WTC11 (cell line): Measurements from ENCODE around the gene CTTNBP2. TPM values are rescaled to one million over a fixed set of nuclear protein-coding genes. Genes with fewer than 3 reads are reported as not detected.

Experiments
- ATAC-seq: fragments of 200-7000 bp; cut with Tn5 transposase; 2 replicates; pipeline ENCODE4 v1.10.0; 2021; ENCODE audit warnings: mild to moderate bottlenecking, moderate library complexity
- CTCF ChIA-PET: fragments of 300-600 bp; sonication (Branson Sonifier 250); formaldehyde crosslinking; loops from one replicate; lab custom pipeline; 2021; ENCODE audit warnings: antibody characterized with exemption; lab: Charles Lee
- POLR2A ChIA-PET: fragments of 350-600 bp; sonication (Branson Sonifier 250); formaldehyde crosslinking; loops from one replicate; lab custom pipeline; 2021; ENCODE audit warnings: antibody characterized with exemption; lab: Charles Lee
- DNase-seq: peaks from one replicate; pipeline ENCODE4 v3.0.0; 2021; ENCODE audit warnings: low spot score
- H3K27ac Mint-ChIP-seq: 2 replicates; pipeline ENCODE4 v1.8.0; 2021; ENCODE audit warnings: mixed read lengths
- H3K27me3 Mint-ChIP-seq: 2 replicates; pipeline ENCODE4 v1.8.0; 2021; ENCODE audit warnings: low read depth, mild to moderate bottlenecking, moderate library complexity, mixed read lengths
- H3K36me3 Mint-ChIP-seq: 2 replicates; pipeline ENCODE4 v1.8.0; 2021; ENCODE audit warnings: mixed read lengths
- H3K4me1 Mint-ChIP-seq: 2 replicates; pipeline ENCODE4 v1.8.0; 2022; ENCODE audit warnings: mixed read lengths
- H3K4me3 Mint-ChIP-seq: 2 replicates; pipeline ENCODE4 v1.8.0; 2021; ENCODE audit warnings: mild to moderate bottlenecking, moderate library complexity, mixed read lengths
- H3K9me3 Mint-ChIP-seq: 2 replicates; pipeline ENCODE4 v1.8.0; 2021; ENCODE audit warnings: mixed read lengths
- IRF2 ChIP-seq: sonication (generic); formaldehyde crosslinking; IDR thresholded peaks from 2 replicates; pipeline ENCODE4 v1.8.0; 2022; ENCODE audit warnings: low read depth, missing genetic modification reagents, borderline replicate concordance
- MYBL2 ChIP-seq: sonication (generic); formaldehyde crosslinking; IDR thresholded peaks from 2 replicates; pipeline ENCODE4 v1.8.1; 2023; ENCODE audit warnings: mild to moderate bottlenecking, moderate library complexity, missing genetic modification reagents
- NFE2L1 ChIP-seq: sonication (generic); formaldehyde crosslinking; IDR thresholded peaks from 2 replicates; pipeline ENCODE4 v1.8.1; 2023; ENCODE audit warnings: missing genetic modification reagents
- SMAD3 ChIP-seq: sonication (generic); formaldehyde crosslinking; IDR thresholded peaks from 2 replicates; pipeline ENCODE4 v1.8.0; 2022; ENCODE audit warnings: missing genetic modification reagents, mild to moderate bottlenecking, borderline replicate concordance
- TP53 ChIP-seq: sonication (generic); formaldehyde crosslinking; IDR thresholded peaks from 2 replicates; pipeline ENCODE4 v1.8.1; 2023; ENCODE audit warnings: mild to moderate bottlenecking, missing genetic modification reagents
- ZNF138 ChIP-seq: sonication (generic); formaldehyde crosslinking; conservative IDR thresholded peaks from 2 replicates; pipeline ENCODE4 v1.8.1; 2022; ENCODE audit warnings: mild to moderate bottlenecking, moderate library complexity, missing genetic modification reagents
- ZNF671 ChIP-seq: fragments of 250-450 bp; sonication (Bioruptor Pico); IDR thresholded peaks from 2 replicates; pipeline ENCODE4 v1.8.0; 2021; ENCODE audit warnings: mild to moderate bottlenecking
- total RNA-seq: library from RNA; stranded (reverse); gene quantifications from 3 replicates; pipeline ENCODE4 v1.2.3, GENCODE V29; 2021
- TF ChIP-seq, protein P1 (sequence below): fragments of 200-600 bp; IDR thresholded peaks from 2 replicates; pipeline ENCODE4 v1.8.0; 2022; ENCODE audit warnings: antibody characterized with exemption
- TF ChIP-seq, protein P2 (sequence below): sonication (generic); formaldehyde crosslinking; IDR thresholded peaks from 2 replicates; pipeline ENCODE4 v1.8.1; 2023; ENCODE audit warnings: mild to moderate bottlenecking, missing genetic modification reagents
- TF ChIP-seq, protein P3 (sequence below): sonication (generic); formaldehyde crosslinking; IDR thresholded peaks from 2 replicates; pipeline ENCODE4 v1.8.1; 2022; ENCODE audit warnings: low read depth, missing genetic modification reagents, borderline replicate concordance
- TF ChIP-seq, protein P4 (sequence below): sonication (generic); formaldehyde crosslinking; IDR thresholded peaks from 2 replicates; pipeline ENCODE4 v1.8.1; 2022; ENCODE audit warnings: mild to moderate bottlenecking, moderate library complexity, missing genetic modification reagents
- TF ChIP-seq, protein P5 (sequence below): fragments of 250-450 bp; sonication (Bioruptor Pico); IDR thresholded peaks from 2 replicates; pipeline ENCODE4 v1.8.0; 2021; ENCODE audit warnings: mild to moderate bottlenecking
- TF ChIP-seq, protein P6 (sequence below): sonication (generic); formaldehyde crosslinking; IDR thresholded peaks from 2 replicates; pipeline ENCODE4 v1.8.1; 2022; ENCODE audit warnings: missing genetic modification reagents, borderline replicate concordance

The CTTNBP2 gene
- total RNA-seq, 1 experiment from 2014 or later = 22.1 TPM

DNA sequence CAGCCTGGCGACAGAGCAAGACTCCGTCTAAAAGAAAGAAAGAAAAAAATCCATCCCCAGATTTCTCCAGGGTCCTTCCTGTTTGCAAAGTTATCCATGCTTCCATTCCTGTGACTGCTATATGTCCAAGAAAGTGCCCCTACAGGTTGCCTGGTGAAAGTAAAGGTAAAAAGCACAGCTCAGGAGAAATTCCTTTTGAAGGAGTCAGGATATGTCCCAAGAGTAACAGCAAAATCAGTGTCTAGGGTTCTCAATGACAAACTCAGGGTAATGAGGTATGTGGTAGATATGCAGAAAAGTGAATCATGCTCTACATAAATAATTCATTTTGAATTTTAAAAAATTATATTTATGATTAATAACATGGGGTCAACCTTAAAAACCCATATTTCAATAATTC lies 91.5 kb downstream of the CTTNBP2 start:
- ATAC-seq = peak; percentile 62; the same call in 1 of the 2 replicates
- POLR2A ChIA-PET = no interaction called here
- peaks cover 15% of the 10 kb centered on the region for H3K36me3 Mint-ChIP-seq
- no peak overlapping the region for H3K27ac Mint-ChIP-seq
- no peak overlapping the region for H3K4me3 Mint-ChIP-seq
- CTCF ChIA-PET = interaction anchor here (0.6 to 1.5 kb wide), 6 partner anchors 11 to 371 kb away, joined by 3 to 5 read pairs (median 3); no protein-coding TSS in a partner anchor
- H3K9me3 Mint-ChIP-seq = no peaks in the 10 kb centered on the region
- H3K4me1 Mint-ChIP-seq = peaks cover 10% of the 10 kb centered on the region
- TF ChIP-seq, protein P1, sequence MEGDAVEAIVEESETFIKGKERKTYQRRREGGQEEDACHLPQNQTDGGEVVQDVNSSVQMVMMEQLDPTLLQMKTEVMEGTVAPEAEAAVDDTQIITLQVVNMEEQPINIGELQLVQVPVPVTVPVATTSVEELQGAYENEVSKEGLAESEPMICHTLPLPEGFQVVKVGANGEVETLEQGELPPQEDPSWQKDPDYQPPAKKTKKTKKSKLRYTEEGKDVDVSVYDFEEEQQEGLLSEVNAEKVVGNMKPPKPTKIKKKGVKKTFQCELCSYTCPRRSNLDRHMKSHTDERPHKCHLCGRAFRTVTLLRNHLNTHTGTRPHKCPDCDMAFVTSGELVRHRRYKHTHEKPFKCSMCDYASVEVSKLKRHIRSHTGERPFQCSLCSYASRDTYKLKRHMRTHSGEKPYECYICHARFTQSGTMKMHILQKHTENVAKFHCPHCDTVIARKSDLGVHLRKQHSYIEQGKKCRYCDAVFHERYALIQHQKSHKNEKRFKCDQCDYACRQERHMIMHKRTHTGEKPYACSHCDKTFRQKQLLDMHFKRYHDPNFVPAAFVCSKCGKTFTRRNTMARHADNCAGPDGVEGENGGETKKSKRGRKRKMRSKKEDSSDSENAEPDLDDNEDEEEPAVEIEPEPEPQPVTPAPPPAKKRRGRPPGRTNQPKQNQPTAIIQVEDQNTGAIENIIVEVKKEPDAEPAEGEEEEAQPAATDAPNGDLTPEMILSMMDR = peak; percentile 2; the same call in 1 of the 2 replicates
- TF ChIP-seq, protein P2, sequence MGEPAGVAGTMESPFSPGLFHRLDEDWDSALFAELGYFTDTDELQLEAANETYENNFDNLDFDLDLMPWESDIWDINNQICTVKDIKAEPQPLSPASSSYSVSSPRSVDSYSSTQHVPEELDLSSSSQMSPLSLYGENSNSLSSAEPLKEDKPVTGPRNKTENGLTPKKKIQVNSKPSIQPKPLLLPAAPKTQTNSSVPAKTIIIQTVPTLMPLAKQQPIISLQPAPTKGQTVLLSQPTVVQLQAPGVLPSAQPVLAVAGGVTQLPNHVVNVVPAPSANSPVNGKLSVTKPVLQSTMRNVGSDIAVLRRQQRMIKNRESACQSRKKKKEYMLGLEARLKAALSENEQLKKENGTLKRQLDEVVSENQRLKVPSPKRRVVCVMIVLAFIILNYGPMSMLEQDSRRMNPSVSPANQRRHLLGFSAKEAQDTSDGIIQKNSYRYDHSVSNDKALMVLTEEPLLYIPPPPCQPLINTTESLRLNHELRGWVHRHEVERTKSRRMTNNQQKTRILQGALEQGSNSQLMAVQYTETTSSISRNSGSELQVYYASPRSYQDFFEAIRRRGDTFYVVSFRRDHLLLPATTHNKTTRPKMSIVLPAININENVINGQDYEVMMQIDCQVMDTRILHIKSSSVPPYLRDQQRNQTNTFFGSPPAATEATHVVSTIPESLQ (CRISPR knock-in tag) = no peak
- no peak for TF ChIP-seq ZNF138
- DNase-seq = no peak
- no peaks in the 10 kb centered on the region for H3K27me3 Mint-ChIP-seq

DNA sequence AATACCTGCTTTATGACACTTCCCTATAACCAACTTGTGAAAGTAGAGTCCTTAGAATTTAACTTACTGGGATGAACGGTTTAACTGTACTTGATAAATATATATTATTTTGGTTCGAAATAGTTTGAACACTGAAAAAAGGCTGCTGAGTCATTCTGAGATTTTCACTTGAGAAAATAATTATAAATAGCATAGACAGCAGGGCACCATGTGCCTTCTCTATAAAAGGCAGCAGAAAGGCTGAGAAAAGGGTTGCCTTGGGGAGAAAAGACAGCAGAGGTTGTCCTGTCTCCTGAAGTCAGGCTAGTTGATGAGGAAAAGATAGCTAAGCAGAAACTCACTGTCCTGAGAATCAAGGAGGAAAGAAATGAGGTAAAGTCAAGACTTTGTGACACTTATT lies 92.4 kb downstream of the CTTNBP2 start:
- TF ChIP-seq, protein P2 (CRISPR knock-in tag) = no peak
- TF ChIP-seq IRF2 (CRISPR knock-in tag) = no peak
- TF ChIP-seq, protein P3, sequence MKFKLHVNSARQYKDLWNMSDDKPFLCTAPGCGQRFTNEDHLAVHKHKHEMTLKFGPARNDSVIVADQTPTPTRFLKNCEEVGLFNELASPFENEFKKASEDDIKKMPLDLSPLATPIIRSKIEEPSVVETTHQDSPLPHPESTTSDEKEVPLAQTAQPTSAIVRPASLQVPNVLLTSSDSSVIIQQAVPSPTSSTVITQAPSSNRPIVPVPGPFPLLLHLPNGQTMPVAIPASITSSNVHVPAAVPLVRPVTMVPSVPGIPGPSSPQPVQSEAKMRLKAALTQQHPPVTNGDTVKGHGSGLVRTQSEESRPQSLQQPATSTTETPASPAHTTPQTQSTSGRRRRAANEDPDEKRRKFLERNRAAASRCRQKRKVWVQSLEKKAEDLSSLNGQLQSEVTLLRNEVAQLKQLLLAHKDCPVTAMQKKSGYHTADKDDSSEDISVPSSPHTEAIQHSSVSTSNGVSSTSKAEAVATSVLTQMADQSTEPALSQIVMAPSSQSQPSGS (CRISPR knock-in tag) = no peak
- no peak for TF ChIP-seq NFE2L1 (CRISPR knock-in tag)
- no peak for TF ChIP-seq ZNF671 (CRISPR knock-in tag)
- no peak for TF ChIP-seq SMAD3
- TF ChIP-seq TP53 (CRISPR knock-in tag) = no peak
- TF ChIP-seq, protein P4, sequence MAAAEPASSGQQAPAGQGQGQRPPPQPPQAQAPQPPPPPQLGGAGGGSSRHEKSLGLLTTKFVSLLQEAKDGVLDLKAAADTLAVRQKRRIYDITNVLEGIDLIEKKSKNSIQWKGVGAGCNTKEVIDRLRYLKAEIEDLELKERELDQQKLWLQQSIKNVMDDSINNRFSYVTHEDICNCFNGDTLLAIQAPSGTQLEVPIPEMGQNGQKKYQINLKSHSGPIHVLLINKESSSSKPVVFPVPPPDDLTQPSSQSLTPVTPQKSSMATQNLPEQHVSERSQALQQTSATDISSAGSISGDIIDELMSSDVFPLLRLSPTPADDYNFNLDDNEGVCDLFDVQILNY = no peak
- TF ChIP-seq, protein P5, sequence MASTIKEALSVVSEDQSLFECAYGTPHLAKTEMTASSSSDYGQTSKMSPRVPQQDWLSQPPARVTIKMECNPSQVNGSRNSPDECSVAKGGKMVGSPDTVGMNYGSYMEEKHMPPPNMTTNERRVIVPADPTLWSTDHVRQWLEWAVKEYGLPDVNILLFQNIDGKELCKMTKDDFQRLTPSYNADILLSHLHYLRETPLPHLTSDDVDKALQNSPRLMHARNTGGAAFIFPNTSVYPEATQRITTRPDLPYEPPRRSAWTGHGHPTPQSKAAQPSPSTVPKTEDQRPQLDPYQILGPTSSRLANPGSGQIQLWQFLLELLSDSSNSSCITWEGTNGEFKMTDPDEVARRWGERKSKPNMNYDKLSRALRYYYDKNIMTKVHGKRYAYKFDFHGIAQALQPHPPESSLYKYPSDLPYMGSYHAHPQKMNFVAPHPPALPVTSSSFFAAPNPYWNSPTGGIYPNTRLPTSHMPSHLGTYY = no peak
- TF ChIP-seq, protein P6, sequence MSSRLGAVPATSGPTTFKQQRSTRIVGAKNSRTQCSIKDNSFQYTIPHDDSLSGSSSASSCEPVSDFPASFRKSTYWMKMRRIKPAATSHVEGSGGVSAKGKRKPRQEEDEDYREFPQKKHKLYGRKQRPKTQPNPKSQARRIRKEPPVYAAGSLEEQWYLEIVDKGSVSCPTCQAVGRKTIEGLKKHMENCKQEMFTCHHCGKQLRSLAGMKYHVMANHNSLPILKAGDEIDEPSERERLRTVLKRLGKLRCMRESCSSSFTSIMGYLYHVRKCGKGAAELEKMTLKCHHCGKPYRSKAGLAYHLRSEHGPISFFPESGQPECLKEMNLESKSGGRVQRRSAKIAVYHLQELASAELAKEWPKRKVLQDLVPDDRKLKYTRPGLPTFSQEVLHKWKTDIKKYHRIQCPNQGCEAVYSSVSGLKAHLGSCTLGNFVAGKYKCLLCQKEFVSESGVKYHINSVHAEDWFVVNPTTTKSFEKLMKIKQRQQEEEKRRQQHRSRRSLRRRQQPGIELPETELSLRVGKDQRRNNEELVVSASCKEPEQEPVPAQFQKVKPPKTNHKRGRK (CRISPR knock-in tag) = no peak
- no peak for TF ChIP-seq MYBL2 (CRISPR knock-in tag)
- TF ChIP-seq, all 79 proteins: peak for 0
- peaks cover 7% of the 10 kb centered on the region; the same call in 1 of the 2 replicates for H3K4me1 Mint-ChIP-seq
- ChIA-PET CTCF (interaction anchor here (1.1 to 1.2 kb wide), 2 partner anchors 10 to 15 kb away, joined by 3 to 5 read pairs; no protein-coding TSS in a partner anchor), POLR2A (no interaction called here)
- no peak for DNase-seq
- no peaks in the 10 kb centered on the region for H3K9me3 Mint-ChIP-seq
- H3K36me3 Mint-ChIP-seq = peaks cover 23% of the 10 kb centered on the region
- H3K4me3 Mint-ChIP-seq = no peak overlapping the region
- H3K27ac Mint-ChIP-seq = no peak overlapping the region
- H3K27me3 Mint-ChIP-seq = no peaks in the 10 kb centered on the region
- ATAC-seq = no peak
